IPS-15b (cell line): ENCODE data around the gene FARP1.

Experiments used
- H3K27me3 ChIP-seq: one replicate; pipeline ENCODE4 v1.6.1; 2013; ENCODE audit warnings: low read length; ENCODE audit not compliant: control insufficient read depth, insufficient read depth
- H3K36me3 ChIP-seq: one replicate; pipeline ENCODE4 v1.6.1; 2013; ENCODE audit warnings: low read length; ENCODE audit not compliant: control insufficient read depth, insufficient read depth
- H3K4me1 ChIP-seq: one replicate; pipeline ENCODE4 v1.6.1; 2013; ENCODE audit warnings: mild to moderate bottlenecking, low read length; ENCODE audit not compliant: control insufficient read depth, insufficient read depth
- H3K4me3 ChIP-seq: one replicate; pipeline ENCODE4 v1.5.1; 2013; ENCODE audit warnings: low read depth, low read length
- H3K9ac ChIP-seq: one replicate; pipeline ENCODE4 v1.6.1; 2013; ENCODE audit warnings: low read depth, mild to moderate bottlenecking, low read length
- H3K9me3 ChIP-seq: one replicate; pipeline ENCODE4 v1.6.1; 2013; ENCODE audit warnings: mild to moderate bottlenecking, low read length; ENCODE audit not compliant: control insufficient read depth, insufficient read depth

FARP1 gene

DNA sequence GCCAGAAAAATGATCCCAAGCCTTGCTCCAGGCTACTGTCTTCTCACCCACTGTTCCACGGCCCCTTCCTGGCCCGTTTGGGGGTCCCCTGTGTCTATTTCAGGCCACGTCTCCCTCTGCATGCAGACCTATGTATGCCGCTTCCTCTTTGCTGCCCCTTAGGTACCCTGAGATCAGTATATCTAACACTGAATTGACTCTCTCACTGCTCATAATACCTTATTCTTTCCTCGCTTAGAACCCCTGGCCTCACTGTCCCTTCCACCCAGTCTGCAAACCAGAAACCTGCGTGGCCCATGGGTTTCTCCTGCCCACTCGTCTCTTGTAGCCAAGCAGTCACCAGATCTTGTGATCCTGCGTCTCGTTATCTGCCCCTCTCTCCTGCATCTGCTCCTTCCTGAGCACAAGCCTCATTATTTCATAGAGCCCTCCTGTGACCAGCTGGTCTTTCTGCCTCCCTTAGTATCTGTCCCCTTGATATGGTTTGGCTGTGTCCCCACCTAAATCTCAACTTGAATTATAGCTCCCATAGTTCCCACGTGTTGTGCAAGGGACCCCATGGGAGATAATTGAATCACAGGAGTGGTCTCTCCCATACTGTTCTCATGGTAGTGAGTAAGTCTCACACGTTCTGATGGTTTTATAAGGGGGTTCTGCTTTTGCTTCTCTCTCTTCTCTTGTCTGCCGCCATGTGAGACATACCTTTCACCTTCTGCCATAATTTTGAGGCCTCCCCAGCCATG is 143.1 kb downstream of the FARP1 start:
- peaks cover 7% of the 10 kb centered on the region for H3K4me1 ChIP-seq
- H3K9ac ChIP-seq = no peak overlapping the region
- H3K27me3 ChIP-seq = no peaks in the 10 kb centered on the region
- no peak overlapping the region for H3K4me3 ChIP-seq
- no peaks in the 10 kb centered on the region for H3K9me3 ChIP-seq
- H3K36me3 ChIP-seq = no peaks in the 10 kb centered on the region

DNA sequence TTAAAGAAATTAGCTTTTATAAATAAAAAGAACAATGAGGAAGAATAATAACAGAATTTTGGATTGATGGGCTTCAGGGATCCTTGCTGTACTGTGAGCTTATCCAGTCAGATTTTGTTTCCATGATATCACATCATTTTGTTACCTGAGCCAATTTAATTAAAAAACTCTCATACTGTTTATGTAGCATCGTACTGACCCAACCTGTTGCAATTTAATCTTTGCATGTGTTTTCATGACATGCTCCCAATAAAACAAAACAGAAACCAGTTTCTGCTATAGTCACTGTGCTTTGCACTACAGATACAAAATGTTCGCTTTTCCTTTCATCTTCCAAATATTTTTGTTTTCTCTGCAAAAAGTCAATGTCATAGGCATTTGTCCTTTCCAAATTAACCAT is 143.9 kb downstream of the FARP1 start:
- Histone ChIP-seq H3K4me3 (no peak overlapping the region), H3K9ac (no peak overlapping the region), H3K36me3 (no peaks in the 10 kb centered on the region), H3K4me1 (peaks cover 7% of the 10 kb centered on the region), H3K27me3 (no peaks in the 10 kb centered on the region), H3K9me3 (no peaks in the 10 kb centered on the region)

- Histone ChIP-seq H3K27me3 (no peaks in the 10 kb centered on the region), H3K36me3 (no peaks in the 10 kb centered on the region), H3K4me1 (peaks cover 7% of the 10 kb centered on the region), H3K9me3 (no peaks in the 10 kb centered on the region), H3K4me3 (no peak overlapping the region), H3K9ac (no peak overlapping the region)
These were observed 145.3 kb downstream of the FARP1 start for GRCh38 chr13:98288211-98288610.

GRCh38 chr13:98289339-98289945 is 146.5 kb downstream of the FARP1 start:
- no peak overlapping the region for H3K4me3 ChIP-seq
- H3K36me3 ChIP-seq = no peaks in the 10 kb centered on the region
- peaks cover 7% of the 10 kb centered on the region for H3K4me1 ChIP-seq
- no peaks in the 10 kb centered on the region for H3K9me3 ChIP-seq
- no peak overlapping the region for H3K9ac ChIP-seq
- H3K27me3 ChIP-seq = no peaks in the 10 kb centered on the region

GRCh38 chr13:98290261-98290660 is 147.4 kb downstream of the FARP1 start:
- H3K36me3 ChIP-seq = no peaks in the 10 kb centered on the region
- no peak overlapping the region for H3K4me3 ChIP-seq
- H3K4me1 ChIP-seq = peaks cover 1% of the 10 kb centered on the region
- no peaks in the 10 kb centered on the region for H3K9me3 ChIP-seq
- no peaks in the 10 kb centered on the region for H3K27me3 ChIP-seq
- H3K9ac ChIP-seq = no peak overlapping the region

GRCh38 chr13:98291658-98292057 is 148.8 kb downstream of the FARP1 start:
- H3K4me3 ChIP-seq = no peak overlapping the region

GRCh38 chr13:98293103-98293502 is 150.2 kb downstream of the FARP1 start:
- no peaks in the 10 kb centered on the region for H3K27me3 ChIP-seq
- no peaks in the 10 kb centered on the region for H3K9me3 ChIP-seq
- H3K4me1 ChIP-seq = no peaks in the 10 kb centered on the region
- H3K9ac ChIP-seq = no peak overlapping the region
- no peaks in the 10 kb centered on the region for H3K36me3 ChIP-seq
- H3K4me3 ChIP-seq = no peak overlapping the region

More at GRCh38 chr13:98291658-98292057, 148.8 kb downstream of the FARP1 start:
- Histone ChIP-seq H3K9ac (no peak overlapping the region), H3K36me3 (no peaks in the 10 kb centered on the region), H3K9me3 (no peaks in the 10 kb centered on the region), H3K4me1 (no peaks in the 10 kb centered on the region), H3K27me3 (no peaks in the 10 kb centered on the region)

DNA sequence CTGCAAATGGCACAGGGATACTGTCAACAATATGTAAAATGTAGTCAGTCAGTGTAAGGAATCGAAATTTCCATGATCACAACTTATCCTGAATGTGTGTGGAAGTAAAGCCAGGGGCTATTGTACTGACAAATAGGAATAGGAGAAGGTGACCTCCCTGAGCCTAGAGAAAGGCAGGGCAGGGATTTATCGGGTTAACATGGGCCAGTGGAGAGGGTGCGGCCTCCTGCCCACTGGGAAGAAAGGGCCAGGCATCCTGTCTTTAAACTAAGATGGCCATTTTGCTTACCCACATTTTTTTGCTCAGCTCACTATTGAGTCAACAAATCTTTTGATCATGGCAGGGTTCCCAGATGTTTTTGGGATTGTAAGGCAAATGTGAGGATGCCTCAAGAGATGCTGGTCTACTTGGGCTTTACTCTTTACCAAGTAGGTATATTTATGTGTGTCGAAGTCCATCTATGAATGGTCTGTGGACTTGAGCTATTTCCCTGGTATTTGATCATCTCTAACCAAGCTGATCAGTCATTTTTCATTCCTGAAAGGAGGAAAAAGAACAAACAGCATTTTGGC is 150.8 kb downstream of the FARP1 start:
- no peaks in the 10 kb centered on the region for H3K4me1 ChIP-seq
- no peaks in the 10 kb centered on the region for H3K27me3 ChIP-seq
- no peaks in the 10 kb centered on the region for H3K36me3 ChIP-seq
- H3K4me3 ChIP-seq = no peak overlapping the region
- H3K9ac ChIP-seq = no peak overlapping the region
- no peaks in the 10 kb centered on the region for H3K9me3 ChIP-seq

DNA sequence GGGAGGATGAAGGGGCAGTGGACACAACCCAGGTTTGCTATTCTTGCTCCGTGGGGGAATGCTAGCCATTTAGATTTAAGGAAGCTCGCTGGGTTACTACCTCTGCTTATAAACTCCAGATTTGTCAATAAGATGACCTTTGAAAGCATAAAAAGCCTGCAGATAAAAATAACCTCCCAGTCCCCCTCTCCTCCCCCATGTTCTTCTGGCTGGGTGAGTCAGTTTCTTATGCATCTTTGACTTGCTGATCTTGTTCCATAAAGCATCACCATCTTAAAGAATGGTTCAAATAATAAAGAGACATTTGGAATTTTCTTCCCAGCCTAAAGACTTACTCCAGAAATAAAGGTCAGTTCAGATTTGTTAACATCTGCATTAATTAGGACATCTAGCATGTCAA is 152.5 kb downstream of the FARP1 start:
- Histone ChIP-seq H3K36me3 (no peaks in the 10 kb centered on the region), H3K9me3 (no peaks in the 10 kb centered on the region)

DNA sequence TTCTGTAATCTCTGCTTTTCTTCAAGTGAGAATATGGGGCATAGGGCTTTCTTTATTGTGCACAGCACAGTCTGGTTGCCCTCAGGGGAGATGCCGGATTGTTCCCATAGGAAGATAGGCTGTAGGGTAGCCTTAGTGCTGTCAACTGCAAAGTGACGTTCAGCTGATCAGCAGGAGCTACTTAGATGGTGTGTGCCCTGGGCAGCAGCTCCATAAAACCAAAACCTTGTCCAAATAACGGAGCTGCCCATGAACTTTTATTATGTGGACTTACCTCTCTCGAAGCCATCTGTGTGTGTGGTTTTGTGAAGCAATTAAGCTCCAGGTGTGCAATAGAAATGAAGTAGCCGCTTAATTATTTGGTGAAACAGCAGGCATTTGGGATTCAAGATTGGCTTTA is 154.2 kb downstream of the FARP1 start:
- no peaks in the 10 kb centered on the region for H3K27me3 ChIP-seq
- H3K9ac ChIP-seq = no peak overlapping the region
- no peaks in the 10 kb centered on the region for H3K4me1 ChIP-seq
- H3K4me3 ChIP-seq = no peak overlapping the region
- no peaks in the 10 kb centered on the region for H3K9me3 ChIP-seq
- no peaks in the 10 kb centered on the region for H3K36me3 ChIP-seq

More for the DNA sequence above, 152.5 kb downstream of the FARP1 start:
- Histone ChIP-seq H3K4me1 (no peaks in the 10 kb centered on the region), H3K27me3 (no peaks in the 10 kb centered on the region), H3K9ac (no peak overlapping the region), H3K4me3 (no peak overlapping the region)

DNA sequence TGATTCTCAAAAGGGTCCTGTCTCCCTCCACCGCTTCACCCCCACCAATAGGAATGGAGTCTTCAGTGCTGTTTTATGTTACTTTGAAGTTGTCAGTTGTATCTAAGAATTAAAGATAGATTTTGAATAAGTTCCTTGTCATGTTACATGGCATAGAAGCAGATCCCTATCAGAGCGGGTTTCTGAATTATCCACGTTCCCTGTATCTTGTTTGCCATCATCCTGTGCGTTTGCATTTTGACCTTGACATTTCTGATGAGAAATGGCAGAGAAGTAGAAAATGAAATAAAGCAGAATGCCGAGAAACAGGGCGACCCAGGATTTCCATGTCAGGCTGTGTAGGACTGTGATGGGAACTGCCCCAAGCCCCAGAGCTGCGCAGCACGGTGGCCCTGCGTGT is 154.9 kb downstream of the FARP1 start:
- Histone ChIP-seq H3K9me3 (no peaks in the 10 kb centered on the region), H3K9ac (no peak overlapping the region), H3K27me3 (no peaks in the 10 kb centered on the region), H3K4me1 (no peaks in the 10 kb centered on the region), H3K4me3 (no peak overlapping the region), H3K36me3 (no peaks in the 10 kb centered on the region)

GRCh38 chr13:98298599-98298998 is 155.7 kb downstream of the FARP1 start:
- H3K4me3 ChIP-seq = no peak overlapping the region

More at GRCh38 chr13:98298599-98298998, 155.7 kb downstream of the FARP1 start:
- H3K9ac ChIP-seq = no peak overlapping the region
- no peaks in the 10 kb centered on the region for H3K36me3 ChIP-seq
- no peaks in the 10 kb centered on the region for H3K27me3 ChIP-seq
- H3K4me1 ChIP-seq = no peaks in the 10 kb centered on the region
- no peaks in the 10 kb centered on the region for H3K9me3 ChIP-seq
